Mononuclear cell (primary cell): ENCODE results near the gene GPR35. TPM values are rescaled to one million over a fixed set of nuclear protein-coding genes. Genes with fewer than 3 reads are reported as not detected.

Experiments
- total RNA-seq: library from RNA; depleted of rRNA; stranded (reverse); fragments of >200 nt; gene quantifications from one replicate; pipeline ENCODE4 v1.2.3, GENCODE V29; 2012

GPR35 gene
- total RNA-seq, 1 donor, result 40.8 TPM

Other genes starting within 250 kb of the GPR35 start
- 0.42 TPM for gene GPC1, start 189.8 kb upstream of the GPR35 start, total RNA-seq
- 24.1 TPM for gene ANKMY1, start 67.5 kb upstream of the GPR35 start, total RNA-seq
- gene DUSP28, start 65.1 kb upstream of the GPR35 start, total RNA-seq, result 12.1 TPM
- 41.1 TPM for gene RNPEPL1, start 57.0 kb upstream of the GPR35 start, total RNA-seq
- 18.2 TPM for gene CAPN10, start 38.7 kb upstream of the GPR35 start, total RNA-seq
- not detected for gene AQP12B, start 57.4 kb downstream of the GPR35 start, total RNA-seq
- gene AQP12A, start 66.4 kb downstream of the GPR35 start, total RNA-seq, result not detected
- gene KIF1A, start 194.7 kb downstream of the GPR35 start, total RNA-seq, result not detected
- not detected for gene AGXT, start 243.3 kb downstream of the GPR35 start, total RNA-seq